Testis (tissue), 3 donors: ENCODE results near the gene RERE. TPM values are rescaled to one million over a fixed set of nuclear protein-coding genes. Genes with fewer than 3 reads are reported as not detected.
"Not testable (repeated sequence)": the region's sequence is repeated elsewhere in the genome, so short reads cannot be mapped to it uniquely, and the experiment has no call there.

Source experiments
- DNase-seq: peaks from one replicate; pipeline ENCODE4 v3.0.0-alpha.2; 2019
- H3K27ac ChIP-seq, 2 donors: fragments of 200-600 bp; sonication (generic); one replicate each; pipeline ENCODE4 v1.5.1; 2019
- H3K27me3 ChIP-seq: fragments of 200-600 bp; sonication (generic); one replicate; pipeline ENCODE4 v1.5.1; 2019
- H3K36me3 ChIP-seq: fragments of 200-600 bp; sonication (generic); one replicate; pipeline ENCODE4 v1.5.1; 2017; ENCODE audit warnings: low read depth; ENCODE audit errors: missing control alignments
- H3K4me1 ChIP-seq: fragments of 200-600 bp; sonication (generic); one replicate; pipeline ENCODE4 v1.5.1; 2019
- H3K4me3 ChIP-seq, 2 donors: fragments of 200-600 bp; sonication (generic); one replicate each; pipeline ENCODE4 v1.5.1; 2017 to 2019
- H3K9me3 ChIP-seq: fragments of 200-600 bp; sonication (generic); one replicate; pipeline ENCODE4 v1.5.1; 2017
- CTCF ChIP-seq, 3 experiments: fragments of 450-650 bp in 2 of 3; fragments of 200-600 bp in 1 of 3; sonication (generic) in 1 of 3; IDR thresholded peaks; one replicate each; pipeline ENCODE4 v1.5.1; 2016 to 2019; ENCODE audit warnings: antibody characterized with exemption in 3 of 3, mild to moderate bottlenecking in 2 of 3, moderate library complexity in 1 of 3
- POLR2A ChIP-seq: fragments of 450-650 bp; IDR thresholded peaks from one replicate; pipeline ENCODE4 v1.6.1; 2017; ENCODE audit warnings: antibody characterized with exemption, mild to moderate bottlenecking, moderate library complexity
- WGBS, 2 donors: methylation state at CpG; one replicate each; pipeline ENCODE4 v1.1.5; 2018; 5-methylcytosine and 5-hydroxymethylcytosine counted together
- intact Hi-C: fragments of 100-400 bp; cut with DNase I; formaldehyde crosslinking; loops from one replicate; pipeline ENCODE4 v1.15.1; 2023; ENCODE audit warnings: low total_unique reads
- polyA plus RNA-seq: library from polyadenylated mRNA; stranded (reverse); fragments of 350-450 nt; fragmentation: Illumina TruSeq; extraction: RNeasy Lipid Tissue Mini Kit (QIAGEN cat#74804); gene quantifications from one replicate; pipeline ENCODE4 v1.2.3, GENCODE V29; 2014; ENCODE audit warnings: low read depth, low replicate concordance; ENCODE audit not compliant: insufficient read depth
- total RNA-seq, 2 donors: library from RNA; depleted of rRNA; stranded (reverse); fragments of >200 nt; gene quantifications; one replicate each; pipeline ENCODE4 v1.2.3, GENCODE V29; 2016

The RERE gene
- total and polyA plus RNA-seq, 3 donors from 2014 or later, result 90.8 to 229 (median 203) TPM

GRCh38 chr1:8844501-8845006 is 27.1 kb upstream of the RERE start:
- H3K9me3 ChIP-seq, result no peaks in the 10 kb centered on the region
- no peaks in the 10 kb centered on the region for H3K36me3 ChIP-seq
- WGBS, 2 donors, result 31 to 41% methylated on average over 4 to 7 of the region's 7 CpGs
- H3K27ac ChIP-seq, result no peak overlapping the region
- H3K27me3 ChIP-seq, result no peaks in the 10 kb centered on the region
- no peak overlapping the region for H3K4me3 ChIP-seq
- no peak for TF ChIP-seq CTCF (IDR thresholded peaks at IDR 0.05)
- no peak for TF ChIP-seq POLR2A
- peak; percentile 60 for DNase-seq
- intact Hi-C loops, result no loop called here
- H3K4me1 ChIP-seq, result peaks cover 17% of the 10 kb centered on the region

DNA sequence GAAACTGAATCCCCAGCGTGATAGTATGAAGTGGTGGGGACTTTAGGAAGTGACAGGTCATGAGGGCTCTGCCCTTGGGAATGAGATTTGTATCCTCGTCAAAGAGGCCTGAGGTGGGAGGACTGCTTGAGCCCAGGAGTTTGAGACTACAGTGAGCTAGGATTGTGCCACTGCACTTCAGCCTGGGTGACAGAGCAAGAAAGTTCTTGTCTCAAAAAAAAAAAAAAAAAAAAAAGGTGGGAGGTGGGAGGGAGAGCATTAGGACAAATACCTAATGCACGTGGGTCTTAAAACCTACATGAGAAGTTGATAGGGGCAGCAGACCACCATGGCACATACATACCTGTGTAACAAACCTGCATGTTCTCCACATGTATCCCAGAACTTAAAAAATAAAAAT is 24.0 kb upstream of the RERE start:
- H3K36me3 ChIP-seq, result no peaks in the 10 kb centered on the region
- H3K9me3 ChIP-seq, result no peaks in the 10 kb centered on the region
- H3K27me3 ChIP-seq, result no peaks in the 10 kb centered on the region
- TF ChIP-seq POLR2A, result no peak
- no peak for TF ChIP-seq CTCF (IDR thresholded peaks at IDR 0.05)
- H3K4me3 ChIP-seq, result no peak overlapping the region
- intact Hi-C loops, result no loop called here
- DNase-seq, result no peak
- WGBS, 2 donors, result 90 to 94% methylated on average over 3 of the region's 3 CpGs
- no peak overlapping the region for H3K27ac ChIP-seq
- peaks cover 8% of the 10 kb centered on the region for H3K4me1 ChIP-seq

DNA sequence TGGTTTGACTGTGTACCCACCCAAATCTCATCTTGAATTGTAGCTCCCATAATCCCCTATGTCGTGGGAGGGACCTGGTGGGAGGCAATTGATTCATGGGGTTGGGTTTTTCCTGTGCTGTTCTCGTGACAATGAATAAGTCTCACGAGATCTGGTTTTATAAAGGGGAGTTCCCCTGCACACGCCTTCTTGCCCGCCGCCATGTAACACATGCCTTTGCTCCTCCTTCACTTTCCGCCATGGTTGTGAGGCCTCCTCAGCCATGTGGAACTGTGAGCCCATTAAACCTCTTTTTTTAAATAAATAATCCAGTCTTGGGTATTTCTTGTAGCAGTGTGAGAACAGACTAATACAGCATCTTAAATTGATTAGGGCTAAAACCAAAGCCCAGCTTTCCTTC is 22.6 kb upstream of the RERE start:
- Histone ChIP-seq H3K9me3 (no peaks in the 10 kb centered on the region), H3K27me3 (no peaks in the 10 kb centered on the region), H3K4me1 (peaks cover 8% of the 10 kb centered on the region), H3K4me3 (no peak overlapping the region), H3K27ac (no peak overlapping the region), H3K36me3 (no peaks in the 10 kb centered on the region)
- TF ChIP-seq CTCF (IDR thresholded peaks at IDR 0.05) (no peak), POLR2A (no peak)
- intact Hi-C loops, result no loop called here
- WGBS, 2 donors, result 97 to 98% methylated on average over 7 of the region's 7 CpGs
- DNase-seq, result no peak

GRCh38 chr1:8835941-8836643 is 18.7 kb upstream of the RERE start:
- Histone ChIP-seq H3K4me1 (no peaks in the 10 kb centered on the region), H3K27me3 (no peaks in the 10 kb centered on the region), H3K4me3 (no peak overlapping the region), H3K9me3 (no peaks in the 10 kb centered on the region), H3K36me3 (no peaks in the 10 kb centered on the region), H3K27ac (no peak overlapping the region)
- no peak for DNase-seq
- intact Hi-C loops, result no loop called here
- no peak for TF ChIP-seq POLR2A
- no peak for TF ChIP-seq CTCF (IDR thresholded peaks at IDR 0.05)
- 80 to 84% methylated on average over 14 of the region's 14 CpGs for WGBS, 2 donors

GRCh38 chr1:8831340-8831739 is 13.9 kb upstream of the RERE start:
- Histone ChIP-seq H3K4me3 (no peak overlapping the region), H3K27me3 (no peaks in the 10 kb centered on the region), H3K27ac (no peak overlapping the region), H3K9me3 (no peaks in the 10 kb centered on the region), H3K4me1 (no peaks in the 10 kb centered on the region), H3K36me3 (no peaks in the 10 kb centered on the region)
- 52 to 56% methylated on average over 4 of the region's 4 CpGs for WGBS, 2 donors
- intact Hi-C loops, result no loop called here
- peak; percentile 7 for DNase-seq
- TF ChIP-seq POLR2A (no peak), CTCF (IDR thresholded peaks at IDR 0.05) (peak in 1 of 3 experiments; percentile 42)

DNA sequence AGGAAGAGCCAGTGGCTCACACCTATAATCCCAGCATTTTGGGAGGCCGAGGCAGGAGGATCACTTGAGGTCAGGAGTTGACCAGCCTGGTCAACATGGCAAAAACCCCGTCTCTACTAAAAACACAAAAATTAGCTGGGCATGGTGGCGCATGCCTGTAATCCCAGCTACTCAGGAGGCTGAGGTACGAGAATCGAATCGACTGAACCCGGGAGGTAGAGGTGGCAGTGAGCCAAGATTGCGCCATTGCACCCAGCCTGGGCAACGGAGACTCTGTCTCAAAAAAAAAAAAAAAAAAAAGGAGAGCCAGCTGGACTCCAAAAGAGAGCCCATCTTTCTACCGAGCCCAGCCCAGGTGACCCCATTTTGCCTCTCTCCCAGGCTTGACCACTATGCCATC is 13.3 kb upstream of the RERE start:
- H3K9me3 ChIP-seq, H3K4me3 ChIP-seq, DNase-seq, H3K4me1 ChIP-seq, H3K27ac ChIP-seq, H3K27me3 ChIP-seq, intact Hi-C loops, H3K36me3 ChIP-seq: not testable (repeated sequence)
- WGBS, 2 donors, result 85 to 92% methylated on average over 10 of the region's 10 CpGs
